Tibial artery (tissue), 4 donors: ENCODE measurements around the gene MCF2L2.

Experiments
- DNase-seq, 2 donors: peaks; one replicate each; pipeline ENCODE4 v3.0.0-alpha.2; 2019
- H3K27ac ChIP-seq, 2 donors: fragments of 200-600 bp; sonication (generic) in 1 of 2; 1 replicate in 1 of 2; 2 replicates in 1 of 2; pipeline ENCODE4 v1.5.1; 2018 to 2019; ENCODE audit warnings: mild to moderate bottlenecking in 1 of 2
- H3K27me3 ChIP-seq, 2 donors: fragments of 200-600 bp; sonication (generic) in 1 of 2; one replicate each; pipeline versions ENCODE4 v1.5.1 to v1.6.0; 2016 to 2019
- H3K36me3 ChIP-seq, 3 donors: fragments of 200-600 bp; sonication (generic) in 2 of 3; one replicate each; pipeline ENCODE4 v1.5.1; 2016 to 2019; ENCODE audit warnings: mild to moderate bottlenecking in 2 of 3
- H3K4me1 ChIP-seq, 4 donors: fragments of 200-600 bp; sonication (generic) in 2 of 4; 1 replicate in 3 of 4; 2 replicates in 1 of 4; pipeline ENCODE4 v1.5.1; 2016 to 2019
- H3K4me3 ChIP-seq, 2 donors: fragments of 200-600 bp; sonication (generic) in 1 of 2; 1 replicate in 1 of 2; 2 replicates in 1 of 2; pipeline ENCODE4 v1.5.1; 2018 to 2019; ENCODE audit warnings: mild to moderate bottlenecking in 2 of 2
- H3K9me3 ChIP-seq, 3 donors: fragments of 200-600 bp; sonication (generic) in 1 of 3; one replicate each; pipeline ENCODE4 v1.5.1; 2016 to 2019
- CTCF ChIP-seq, 2 experiments: fragments of 200-600 bp in 1 of 2; fragments of 450-650 bp in 1 of 2; IDR thresholded peaks; one replicate each; pipeline ENCODE4 v1.5.1; 2017 to 2019; ENCODE audit warnings: antibody characterized with exemption in 2 of 2, mild to moderate bottlenecking in 1 of 2, moderate library complexity in 1 of 2
- intact Hi-C: fragments of 100-400 bp; cut with DNase I; formaldehyde crosslinking; loops from one replicate; pipeline ENCODE4 v1.15.0; 2023; ENCODE audit warnings: low total_unique reads

The MCF2L2 gene

DNA sequence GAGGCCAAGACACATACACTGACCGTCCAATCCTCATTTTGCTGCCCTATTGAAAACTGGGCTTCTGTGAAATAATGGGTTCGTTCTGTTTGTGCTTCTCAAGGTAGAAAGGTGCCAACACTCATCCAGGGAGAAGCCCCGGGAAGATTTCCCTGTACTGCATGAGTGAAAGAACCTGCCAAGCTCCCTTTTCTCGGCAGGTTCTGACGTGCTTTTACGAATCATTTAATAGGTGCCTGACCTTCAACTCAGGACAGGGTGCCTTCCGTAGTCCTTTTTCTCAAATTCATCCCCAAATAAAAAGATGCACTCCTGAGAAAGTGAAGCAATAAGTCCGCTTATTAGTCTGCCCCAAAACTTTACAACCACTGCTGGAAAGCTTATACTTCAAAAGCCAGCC is 111.1 kb downstream of the MCF2L2 start:
- no peak for TF ChIP-seq CTCF (IDR thresholded peaks at IDR 0.05)
- Histone ChIP-seq H3K27me3 (no peaks in the 10 kb centered on the region), H3K27ac (no peak overlapping the region), H3K36me3 (no peaks in the 10 kb centered on the region), H3K4me1 (no peaks in the 10 kb centered on the region), H3K4me3 (no peak overlapping the region), H3K9me3 (no peaks in the 10 kb centered on the region)
- intact Hi-C loops, result no loop called here
- no peak for DNase-seq

GRCh38 chr3:183315739-183316138 is 112.7 kb downstream of the MCF2L2 start:
- TF ChIP-seq CTCF (IDR thresholded peaks at IDR 0.05), result no peak

GRCh38 chr3:183313764-183314163 is 114.7 kb downstream of the MCF2L2 start:
- H3K27ac ChIP-seq, result no peak overlapping the region
- H3K27me3 ChIP-seq, result no peaks in the 10 kb centered on the region
- DNase-seq, result no peak
- intact Hi-C loops, result no loop called here
- no peak overlapping the region for H3K4me3 ChIP-seq
- H3K4me1 ChIP-seq, result no peaks in the 10 kb centered on the region
- no peak for TF ChIP-seq CTCF (IDR thresholded peaks at IDR 0.05)
- H3K9me3 ChIP-seq, result no peaks in the 10 kb centered on the region
- H3K36me3 ChIP-seq, result no peaks in the 10 kb centered on the region

More at GRCh38 chr3:183315739-183316138, 112.7 kb downstream of the MCF2L2 start:
- Histone ChIP-seq H3K36me3 (no peaks in the 10 kb centered on the region), H3K9me3 (no peaks in the 10 kb centered on the region), H3K4me3 (no peak overlapping the region), H3K4me1 (no peaks in the 10 kb centered on the region), H3K27ac (no peak overlapping the region), H3K27me3 (no peaks in the 10 kb centered on the region)
- intact Hi-C loops, result no loop called here
- no peak for DNase-seq

DNA sequence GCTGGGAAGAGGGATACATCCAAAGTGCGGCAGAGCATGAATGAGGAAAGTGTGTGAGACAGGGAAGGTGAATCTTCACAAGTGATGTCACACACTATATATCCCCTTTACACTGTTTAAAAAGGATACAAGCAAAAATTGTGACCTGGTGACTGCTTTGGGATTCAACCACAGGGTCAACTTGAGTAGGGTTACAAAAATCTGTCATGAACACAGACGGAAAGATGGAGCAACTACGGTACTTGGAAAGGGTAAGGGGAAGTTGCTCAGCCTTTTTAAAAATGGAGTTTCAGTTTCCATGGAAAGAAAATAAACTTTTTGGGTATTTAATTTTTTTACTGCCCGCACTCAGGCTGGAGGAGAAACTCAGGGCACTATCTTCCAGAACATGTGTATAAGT is 115.1 kb downstream of the MCF2L2 start:
- Histone ChIP-seq H3K36me3 (no peaks in the 10 kb centered on the region), H3K27me3 (no peaks in the 10 kb centered on the region), H3K9me3 (no peaks in the 10 kb centered on the region), H3K27ac (no peak overlapping the region), H3K4me1 (no peaks in the 10 kb centered on the region), H3K4me3 (no peak overlapping the region)
- intact Hi-C loops, result no loop called here
- no peak for TF ChIP-seq CTCF (IDR thresholded peaks at IDR 0.05)
- DNase-seq, result no peak

DNA sequence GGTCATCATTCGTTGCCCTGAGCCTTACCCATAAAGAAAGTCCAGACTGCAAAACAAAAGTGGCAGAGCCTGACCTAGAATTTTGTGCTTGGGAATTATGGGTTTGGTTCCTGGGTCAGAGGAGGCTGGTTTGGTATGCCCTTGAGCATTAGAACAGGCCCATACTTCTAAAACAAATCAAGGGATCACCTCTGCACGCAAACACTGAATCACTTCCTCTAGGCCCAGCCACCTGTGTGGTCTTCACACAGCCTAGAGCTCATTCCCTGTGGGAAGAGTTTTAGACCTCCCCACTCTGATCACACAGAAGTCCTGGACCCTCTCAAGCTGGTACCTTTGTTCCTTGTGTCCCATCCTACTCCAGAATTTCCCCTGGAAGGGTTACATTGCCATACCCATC is 116.0 kb downstream of the MCF2L2 start:
- Histone ChIP-seq H3K27me3 (no peaks in the 10 kb centered on the region), H3K36me3 (no peaks in the 10 kb centered on the region), H3K4me1 (no peaks in the 10 kb centered on the region), H3K27ac (no peak overlapping the region), H3K4me3 (no peak overlapping the region), H3K9me3 (no peaks in the 10 kb centered on the region)
- DNase-seq, result no peak
- intact Hi-C loops, result no loop called here
- TF ChIP-seq CTCF (IDR thresholded peaks at IDR 0.05), result no peak

GRCh38 chr3:183310936-183311335 is 117.5 kb downstream of the MCF2L2 start:
- Histone ChIP-seq H3K36me3 (no peaks in the 10 kb centered on the region), H3K4me1 (no peaks in the 10 kb centered on the region), H3K27me3 (no peaks in the 10 kb centered on the region), H3K4me3 (no peak overlapping the region), H3K27ac (no peak overlapping the region), H3K9me3 (no peaks in the 10 kb centered on the region)
- intact Hi-C loops, result no loop called here
- DNase-seq, result no peak
- no peak for TF ChIP-seq CTCF (IDR thresholded peaks at IDR 0.05)
